ENCODE results near the gene LPAR2. TPM values are rescaled to one million over a fixed set of nuclear protein-coding genes. Genes with fewer than 3 reads are reported as not detected.

LPAR2 gene
- total RNA-seq, 2 donors from 2014 or later: 60.4 to 81.7 TPM

GRCh38 chr19:19619849-19620210 lies 8.2 kb downstream of the LPAR2 start:
- Mint-ChIP-seq H3K9me3 (no peaks in the 10 kb centered on the region), H3K27me3 (ENCODE audit: insufficient read depth) (peaks cover 19% of the 10 kb centered on the region), H3K36me3 (ENCODE audit: low read depth) (peaks cover 28% of the 10 kb centered on the region), H3K27ac (no peak overlapping the region), H3K4me1 (peaks cover 1% of the 10 kb centered on the region), H3K4me3 (no peak overlapping the region)
- H3K4me1 ChIP-seq (ENCODE audit: control insufficient read depth, insufficient read depth, low read length): no peaks in the 10 kb centered on the region
- H3K9ac ChIP-seq (ENCODE audit: extremely low read depth, low read length, poor library complexity, severe bottlenecking): no peak overlapping the region
- peaks cover 23% of the 10 kb centered on the region for H3K36me3 ChIP-seq (ENCODE audit: control insufficient read depth, insufficient read depth, low read length)
- WGBS, 2 experiments (ENCODE audit: insufficient coverage in 1 of 2, insufficient read length in 1 of 2): 89 to 94% methylated on average over 6 to 7 of the region's 7 CpGs
- H3K4me3 ChIP-seq (ENCODE audit: low read length): no peak overlapping the region
- TF ChIP-seq CTCF (conservative IDR thresholded peaks at IDR 0.05): no peak
- no peaks in the 10 kb centered on the region for H3K27me3 ChIP-seq (ENCODE audit: control insufficient read depth, insufficient read depth, low read length, poor library complexity, severe bottlenecking)
- no peaks in the 10 kb centered on the region for H3K9me3 ChIP-seq (ENCODE audit: control insufficient read depth, low read length)
- no peak for DNase-seq
- no peak overlapping the region for H3K27ac ChIP-seq (ENCODE audit: low read depth, low read length)

GRCh38 chr19:19619181-19619848 lies 8.7 kb downstream of the LPAR2 start:
- Mint-ChIP-seq H3K36me3 (ENCODE audit: low read depth) (peaks cover 25% of the 10 kb centered on the region), H3K27me3 (ENCODE audit: insufficient read depth) (peaks cover 19% of the 10 kb centered on the region), H3K4me1 (peaks cover 1% of the 10 kb centered on the region), H3K4me3 (peak overlapping the region; percentile 55), H3K27ac (no peak overlapping the region), H3K9me3 (no peaks in the 10 kb centered on the region)
- no peaks in the 10 kb centered on the region for H3K4me1 ChIP-seq (ENCODE audit: control insufficient read depth, insufficient read depth, low read length)
- no peaks in the 10 kb centered on the region for H3K27me3 ChIP-seq (ENCODE audit: control insufficient read depth, insufficient read depth, low read length, poor library complexity, severe bottlenecking)
- WGBS, 2 experiments (ENCODE audit: insufficient coverage in 1 of 2, insufficient read length in 1 of 2): 89 to 92% methylated on average over 17 to 21 of the region's 21 CpGs
- peaks cover 19% of the 10 kb centered on the region for H3K36me3 ChIP-seq (ENCODE audit: control insufficient read depth, insufficient read depth, low read length)
- no peak for TF ChIP-seq CTCF (conservative IDR thresholded peaks at IDR 0.05)
- DNase-seq: no peak
- peak overlapping the region; percentile 85 for H3K4me3 ChIP-seq (ENCODE audit: low read length)
- H3K9me3 ChIP-seq (ENCODE audit: control insufficient read depth, low read length): no peaks in the 10 kb centered on the region
- no peak overlapping the region for H3K27ac ChIP-seq (ENCODE audit: low read depth, low read length)
- no peak overlapping the region for H3K9ac ChIP-seq (ENCODE audit: extremely low read depth, low read length, poor library complexity, severe bottlenecking)

GRCh38 chr19:19618219-19619051 lies 9.6 kb downstream of the LPAR2 start, which contains the start of gene PBX4:
TSS of gene PBX4 (minus strand) at chr19:19618687. CDS start at chr19:19618629, 58 bp downstream.
- H3K4me1 Mint-ChIP-seq: peaks cover 5% of the 10 kb centered on the region
- Histone ChIP-seq H3K9me3 (ENCODE audit: control insufficient read depth, low read length) (no peaks in the 10 kb centered on the region), H3K36me3 (ENCODE audit: control insufficient read depth, insufficient read depth, low read length) (peaks cover 10% of the 10 kb centered on the region), H3K4me1 (ENCODE audit: control insufficient read depth, insufficient read depth, low read length) (no peaks in the 10 kb centered on the region), H3K27me3 (ENCODE audit: control insufficient read depth, insufficient read depth, low read length, poor library complexity, severe bottlenecking) (no peaks in the 10 kb centered on the region), H3K4me3 (ENCODE audit: low read length) (peak within 1 kb of the TSS; percentile 85), H3K9ac (ENCODE audit: extremely low read depth, low read length, poor library complexity, severe bottlenecking) (peak within 1 kb of the TSS; percentile 69), H3K27ac (ENCODE audit: low read depth, low read length) (no peak within 1 kb of the TSS)
- no peaks in the 10 kb centered on the region for H3K9me3 Mint-ChIP-seq
- H3K27me3 Mint-ChIP-seq (ENCODE audit: insufficient read depth): peaks cover 19% of the 10 kb centered on the region
- H3K36me3 Mint-ChIP-seq (ENCODE audit: low read depth): peaks cover 16% of the 10 kb centered on the region
- peak within 1 kb of the TSS; percentile 55 for H3K4me3 Mint-ChIP-seq
- no peak for TF ChIP-seq CTCF (conservative IDR thresholded peaks at IDR 0.05)
- DNase-seq: peak; percentile 99
- 8 to 10% methylated on average over 38 to 80 of the region's 80 CpGs for WGBS, 2 experiments (ENCODE audit: insufficient coverage in 1 of 2, insufficient read length in 1 of 2)
- H3K27ac Mint-ChIP-seq: peak within 1 kb of the TSS; percentile 39
